ENCODE measurements around the gene FRMD4B. TPM values are rescaled to one million over a fixed set of nuclear protein-coding genes. Genes with fewer than 3 reads are reported as not detected.

The FRMD4B gene
- total RNA-seq, 3 donors from 2014 or later, result 31.1 to 49.5 (median 35.0) TPM

DNA sequence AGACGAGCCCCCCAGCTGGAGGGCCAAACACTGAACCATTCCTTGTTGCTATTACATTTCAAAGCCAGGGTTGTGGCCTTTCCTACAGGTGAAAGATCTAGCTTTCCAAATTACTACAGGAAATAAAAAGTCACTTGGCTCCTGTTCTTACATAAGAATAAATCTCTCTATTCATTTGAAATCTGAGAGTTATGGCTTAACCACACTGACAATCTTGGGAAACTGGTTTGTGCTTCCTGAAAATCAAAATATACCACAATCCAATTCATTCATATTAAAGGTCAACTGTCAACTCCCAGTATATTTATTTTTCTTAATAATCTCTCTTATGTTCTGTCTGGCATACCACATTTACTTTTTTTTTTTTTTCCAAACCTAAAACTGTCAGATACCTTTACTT, 159.8 kb downstream of the FRMD4B start:
- H3K4me3 ChIP-seq, result no peak overlapping the region
- intact Hi-C loops (cut with DNase I; ENCODE audit: low total_unique reads), result no loop called here
- TF ChIP-seq POLR2AphosphoS5 (IDR thresholded peaks at IDR 0.05) (no peak), POLR2A (IDR thresholded peaks at IDR 0.05) (no peak)
- TF ChIP-seq, protein P1, sequence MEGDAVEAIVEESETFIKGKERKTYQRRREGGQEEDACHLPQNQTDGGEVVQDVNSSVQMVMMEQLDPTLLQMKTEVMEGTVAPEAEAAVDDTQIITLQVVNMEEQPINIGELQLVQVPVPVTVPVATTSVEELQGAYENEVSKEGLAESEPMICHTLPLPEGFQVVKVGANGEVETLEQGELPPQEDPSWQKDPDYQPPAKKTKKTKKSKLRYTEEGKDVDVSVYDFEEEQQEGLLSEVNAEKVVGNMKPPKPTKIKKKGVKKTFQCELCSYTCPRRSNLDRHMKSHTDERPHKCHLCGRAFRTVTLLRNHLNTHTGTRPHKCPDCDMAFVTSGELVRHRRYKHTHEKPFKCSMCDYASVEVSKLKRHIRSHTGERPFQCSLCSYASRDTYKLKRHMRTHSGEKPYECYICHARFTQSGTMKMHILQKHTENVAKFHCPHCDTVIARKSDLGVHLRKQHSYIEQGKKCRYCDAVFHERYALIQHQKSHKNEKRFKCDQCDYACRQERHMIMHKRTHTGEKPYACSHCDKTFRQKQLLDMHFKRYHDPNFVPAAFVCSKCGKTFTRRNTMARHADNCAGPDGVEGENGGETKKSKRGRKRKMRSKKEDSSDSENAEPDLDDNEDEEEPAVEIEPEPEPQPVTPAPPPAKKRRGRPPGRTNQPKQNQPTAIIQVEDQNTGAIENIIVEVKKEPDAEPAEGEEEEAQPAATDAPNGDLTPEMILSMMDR (IDR thresholded peaks at IDR 0.05), result no peak
- H3K27me3 ChIP-seq, result no peaks in the 10 kb centered on the region
- H3K36me3 ChIP-seq, result no peaks in the 10 kb centered on the region
- no peaks in the 10 kb centered on the region for H3K9me3 ChIP-seq
- no peaks in the 10 kb centered on the region for H3K4me1 ChIP-seq
- peak overlapping the region; percentile 68 to 80 for H3K27ac ChIP-seq
- DNase-seq (ENCODE audit: low spot score in 2 of 2), result no peak

DNA sequence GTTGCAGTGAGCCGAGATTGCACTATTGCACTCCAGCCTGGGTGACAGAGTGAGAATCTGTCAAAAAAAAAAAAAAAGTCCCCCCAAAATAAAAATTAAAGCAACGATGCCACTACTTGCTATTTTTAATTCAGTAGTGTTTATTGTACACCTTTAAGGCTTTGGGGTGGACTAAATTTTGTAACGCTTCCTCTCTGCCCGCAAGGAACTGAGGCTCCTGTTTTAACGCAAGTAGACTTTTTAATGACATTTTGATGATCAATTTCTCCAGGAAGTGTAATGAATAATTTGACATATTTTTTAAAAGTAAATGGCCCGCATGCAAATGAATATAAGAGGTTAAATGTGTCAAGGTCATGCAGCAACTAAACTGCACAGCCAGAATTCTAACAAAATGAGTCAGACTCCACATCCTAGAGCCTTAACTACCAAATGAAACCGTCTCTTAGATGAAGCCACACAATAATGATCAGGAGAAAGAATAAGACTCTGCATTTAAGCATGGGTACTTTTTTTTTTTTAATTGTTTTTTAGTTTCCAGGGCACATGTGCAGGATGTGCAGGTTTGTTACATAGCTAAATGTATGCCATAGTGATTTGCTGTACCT, 166.7 kb downstream of the FRMD4B start:
- H3K4me3 ChIP-seq, result no peak overlapping the region
- H3K36me3 ChIP-seq, result no peaks in the 10 kb centered on the region
- no peak for DNase-seq (ENCODE audit: low spot score in 2 of 2)
- intact Hi-C loops (cut with DNase I; ENCODE audit: low total_unique reads), result no loop called here
- no peak overlapping the region for H3K27ac ChIP-seq
- no peaks in the 10 kb centered on the region for H3K9me3 ChIP-seq
- no peak for TF ChIP-seq POLR2A (IDR thresholded peaks at IDR 0.05)
- no peaks in the 10 kb centered on the region for H3K4me1 ChIP-seq
- no peaks in the 10 kb centered on the region for H3K27me3 ChIP-seq

DNA sequence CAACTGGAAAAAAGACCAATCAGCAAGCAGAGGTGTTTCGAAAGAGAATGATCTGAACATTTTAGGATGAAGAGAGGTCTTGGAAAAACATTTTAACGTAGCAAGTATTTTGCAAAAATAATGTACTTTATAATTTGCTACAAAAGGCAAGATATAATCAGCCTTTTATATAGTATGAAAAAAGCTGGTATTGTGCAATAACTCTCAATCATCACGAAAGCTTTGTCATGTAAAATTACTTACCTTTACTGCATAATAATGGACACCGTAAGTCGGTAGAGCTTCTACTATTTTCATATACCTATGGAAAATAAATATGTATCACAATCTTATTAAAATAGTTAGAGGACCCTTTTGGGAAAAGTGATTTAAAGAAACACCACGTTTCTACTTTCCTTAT, 167.8 kb downstream of the FRMD4B start:
- no peak for DNase-seq (ENCODE audit: low spot score in 2 of 2)
- no peaks in the 10 kb centered on the region for H3K36me3 ChIP-seq
- TF ChIP-seq, protein P1 (IDR thresholded peaks at IDR 0.05), result no peak
- TF ChIP-seq POLR2A (IDR thresholded peaks at IDR 0.05) (no peak), POLR2AphosphoS5 (IDR thresholded peaks at IDR 0.05) (no peak)
- no peaks in the 10 kb centered on the region for H3K9me3 ChIP-seq
- no peaks in the 10 kb centered on the region for H3K4me1 ChIP-seq
- intact Hi-C loops (cut with DNase I; ENCODE audit: low total_unique reads), result no loop called here
- no peak overlapping the region for H3K27ac ChIP-seq
- H3K27me3 ChIP-seq, result no peaks in the 10 kb centered on the region
- H3K4me3 ChIP-seq, result no peak overlapping the region

DNA sequence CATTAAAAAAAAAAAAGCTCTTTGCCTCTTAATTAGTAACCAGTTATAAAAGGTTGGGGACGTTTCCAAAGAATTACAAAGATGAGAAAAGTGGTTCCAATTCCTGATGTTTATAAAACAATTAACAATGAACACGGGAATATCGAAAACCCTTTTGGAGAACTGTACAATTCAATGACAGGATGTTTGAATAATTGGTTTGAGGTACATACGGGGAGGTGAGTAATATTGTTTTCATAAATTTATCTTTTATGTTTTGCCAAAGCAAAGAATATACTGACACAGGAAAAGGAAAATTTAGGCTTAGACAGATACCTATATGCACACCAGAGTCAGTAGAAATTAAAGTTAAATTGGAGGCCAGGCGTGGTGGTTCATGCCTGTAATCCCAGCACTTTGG, 168.9 kb downstream of the FRMD4B start:
- no peaks in the 10 kb centered on the region for H3K36me3 ChIP-seq
- no peak overlapping the region for H3K27ac ChIP-seq
- no peak overlapping the region for H3K4me3 ChIP-seq
- no peak for DNase-seq (ENCODE audit: low spot score in 2 of 2)
- no peaks in the 10 kb centered on the region for H3K9me3 ChIP-seq
- intact Hi-C loops (cut with DNase I; ENCODE audit: low total_unique reads), result no loop called here
- H3K4me1 ChIP-seq, result no peaks in the 10 kb centered on the region
- TF ChIP-seq POLR2A (IDR thresholded peaks at IDR 0.05), result no peak
- TF ChIP-seq POLR2AphosphoS5 (IDR thresholded peaks at IDR 0.05), result no peak
- TF ChIP-seq, protein P1 (IDR thresholded peaks at IDR 0.05), result no peak
- no peaks in the 10 kb centered on the region for H3K27me3 ChIP-seq

DNA sequence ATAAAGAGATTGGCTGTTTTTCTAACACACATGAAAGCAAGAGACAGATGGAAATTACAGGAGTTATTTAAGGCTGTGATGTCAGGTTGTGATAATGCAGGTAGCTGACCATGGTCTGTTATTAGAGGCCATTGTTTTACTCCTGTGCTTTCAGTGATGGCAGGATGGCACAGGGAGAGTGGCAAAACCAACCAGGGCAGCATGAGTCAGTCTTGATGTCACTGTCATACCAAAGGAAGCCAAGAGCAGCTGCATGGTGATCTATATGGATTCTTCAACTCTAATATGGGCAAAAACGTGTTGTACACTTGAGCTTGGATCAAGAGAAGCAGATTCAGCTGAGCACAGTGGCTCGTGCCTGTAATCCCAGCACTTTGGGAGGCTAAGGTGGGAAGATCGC, 171.6 kb downstream of the FRMD4B start:
- no peaks in the 10 kb centered on the region for H3K27me3 ChIP-seq
- no peak for DNase-seq (ENCODE audit: low spot score in 2 of 2)
- H3K4me3 ChIP-seq, result no peak overlapping the region
- H3K27ac ChIP-seq, result peak overlapping the region in 1 of 2 donors; percentile 21
- no peak for TF ChIP-seq POLR2A (IDR thresholded peaks at IDR 0.05)
- TF ChIP-seq POLR2AphosphoS5 (IDR thresholded peaks at IDR 0.05), result no peak
- TF ChIP-seq, protein P1 (IDR thresholded peaks at IDR 0.05), result no peak
- H3K9me3 ChIP-seq, result no peaks in the 10 kb centered on the region
- intact Hi-C loops (cut with DNase I; ENCODE audit: low total_unique reads), result no loop called here
- H3K36me3 ChIP-seq, result no peaks in the 10 kb centered on the region
- no peaks in the 10 kb centered on the region for H3K4me1 ChIP-seq
